Renal cortex interstitium (tissue), 11 donors: Measurements from ENCODE around the gene ST6GAL2. TPM values are rescaled to one million over a fixed set of nuclear protein-coding genes. Genes with fewer than 3 reads are reported as not detected.
A peak's percentile ranks its signal among the peaks of the same experiment; 100 is the strongest.

ENCODE experiments used
- DNase-seq, 11 donors: peaks; one replicate each; pipeline ENCODE4 v3.0.0-alpha.2; 2013; ENCODE audit warnings: low read depth in 9 of 11, low spot score in 4 of 11; ENCODE audit errors: extremely low read depth in 1 of 11
- polyA plus RNA-seq, 3 donors: library from polyadenylated mRNA; unstranded; fragments of 120-200 nt; gene quantifications; one replicate each; pipeline ENCODE4 v1.2.1, GENCODE V29; 2013; ENCODE audit not compliant: insufficient read length in 3 of 3

The ST6GAL2 gene
- polyA plus RNA-seq, 3 donors, result 18.4 to 22.5 (median 18.8) TPM

- DNase-seq, result peak in 3 of 11 donors; percentile 21 to 57 (median 42)
Observed at GRCh38 chr2:106868275-106868674, 17.7 kb downstream of the ST6GAL2 start.

GRCh38 chr2:106867196-106867953 is 18.6 kb downstream of the ST6GAL2 start:
- DNase-seq, result no peak

- DNase-seq, result no peak
Observed at GRCh38 chr2:106866641-106867040, 19.3 kb downstream of the ST6GAL2 start.

- DNase-seq, result no peak
Observed at GRCh38 chr2:106864051-106864450, 21.9 kb downstream of the ST6GAL2 start.

- DNase-seq, result no peak
Observed at GRCh38 chr2:106863387-106863786, 22.6 kb downstream of the ST6GAL2 start.

GRCh38 chr2:106859498-106859897 is 26.5 kb downstream of the ST6GAL2 start:
- no peak for DNase-seq

GRCh38 chr2:106858810-106859209 is 27.2 kb downstream of the ST6GAL2 start:
- no peak for DNase-seq

GRCh38 chr2:106857882-106858478 is 28.0 kb downstream of the ST6GAL2 start:
- DNase-seq, result no peak

- DNase-seq, result no peak
Observed at GRCh38 chr2:106853631-106854030, 32.3 kb downstream of the ST6GAL2 start.

GRCh38 chr2:106851881-106852501 is 34.0 kb downstream of the ST6GAL2 start:
- DNase-seq, result no peak

- peak in 2 of 11 donors; percentile 17 to 24 for DNase-seq
Observed at GRCh38 chr2:106851087-106851874, 34.7 kb downstream of the ST6GAL2 start.

- DNase-seq, result no peak
Observed at GRCh38 chr2:106849253-106849652, 36.7 kb downstream of the ST6GAL2 start.

GRCh38 chr2:106847366-106847765 is 38.6 kb downstream of the ST6GAL2 start:
- DNase-seq, result no peak

- DNase-seq, result no peak
Observed at GRCh38 chr2:106845716-106846115, 40.3 kb downstream of the ST6GAL2 start.

GRCh38 chr2:106843910-106844250 is 42.1 kb downstream of the ST6GAL2 start:
- DNase-seq, result no peak

GRCh38 chr2:106843001-106843909 is 42.7 kb downstream of the ST6GAL2 start:
- no peak for DNase-seq

- DNase-seq, result no peak
Observed at GRCh38 chr2:106841886-106842645, 43.9 kb downstream of the ST6GAL2 start.

- DNase-seq, result no peak
Observed at GRCh38 chr2:106840818-106841217, 45.1 kb downstream of the ST6GAL2 start.
